ACC112 (cell line): ENCODE results near the gene CD6.

Experiments
- H2AFZ ChIP-seq: fragments of 200-600 bp; sonication (generic); one replicate; pipeline ENCODE4 v1.6.0; 2017; ENCODE audit warnings: antibody characterized with exemption, low read length; ENCODE audit not compliant: unreplicated experiment
- H3K27ac ChIP-seq: fragments of 200-600 bp; sonication (generic); 2 replicates; pipeline ENCODE4 v1.5.1; 2014; ENCODE audit warnings: low read depth, mild to moderate bottlenecking, antibody characterized with exemption, low read length, moderate library complexity
- H3K27me3 ChIP-seq: fragments of 200-600 bp; sonication (generic); 2 replicates; pipeline ENCODE4 v1.6.1; 2014; ENCODE audit warnings: mild to moderate bottlenecking, antibody characterized with exemption, low read length, moderate library complexity, mixed read lengths; ENCODE audit not compliant: insufficient read depth
- H3K36me3 ChIP-seq: fragments of 200-600 bp; sonication (generic); 2 replicates; pipeline ENCODE4 v1.6.1; 2016; ENCODE audit warnings: mild to moderate bottlenecking, antibody characterized with exemption, low read length, moderate library complexity, mixed read lengths; ENCODE audit not compliant: insufficient read depth
- H3K4me1 ChIP-seq: fragments of 200-600 bp; sonication (generic); one replicate; pipeline ENCODE4 v1.6.1; 2016; ENCODE audit warnings: low read length, mixed read lengths; ENCODE audit not compliant: insufficient read depth, unreplicated experiment, control insufficient read depth
- H3K4me3 ChIP-seq: fragments of 200-600 bp; sonication (generic); 2 replicates; pipeline ENCODE4 v1.5.1; 2014; ENCODE audit warnings: mild to moderate bottlenecking, low read depth, low read length
- H3K79me2 ChIP-seq: fragments of 200-600 bp; sonication (generic); one replicate; pipeline ENCODE4 v1.6.0; 2016; ENCODE audit warnings: low read length; ENCODE audit not compliant: control insufficient read depth, unreplicated experiment, insufficient read depth

Gene CD6

DNA sequence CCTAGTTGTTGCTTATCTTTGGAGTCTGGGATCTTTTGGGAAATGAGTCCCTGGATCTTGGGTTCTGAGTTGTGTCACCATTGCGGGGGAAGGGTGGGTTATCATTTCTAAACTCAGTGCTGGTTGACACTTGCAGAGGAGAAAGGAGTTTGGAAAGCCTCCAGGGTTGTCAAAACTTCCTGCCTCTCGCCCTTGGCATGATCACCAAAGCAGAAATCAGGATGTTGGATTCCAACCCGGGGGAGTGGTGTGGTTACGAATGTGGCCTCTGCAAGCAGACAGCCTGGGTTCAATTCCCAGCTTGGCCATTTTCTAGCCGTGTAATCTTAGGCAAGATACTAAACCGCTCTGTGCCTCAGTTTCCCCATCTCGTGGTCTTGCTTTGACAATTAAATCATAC is 24.3 kb downstream of the CD6 start:
- Histone ChIP-seq H3K27me3 (peaks cover 27% of the 10 kb centered on the region), H2AFZ (no peak overlapping the region), H3K36me3 (no peaks in the 10 kb centered on the region), H3K27ac (no peak overlapping the region), H3K4me1 (peaks cover 4% of the 10 kb centered on the region), H3K4me3 (no peak overlapping the region), H3K79me2 (no peaks in the 10 kb centered on the region)

DNA sequence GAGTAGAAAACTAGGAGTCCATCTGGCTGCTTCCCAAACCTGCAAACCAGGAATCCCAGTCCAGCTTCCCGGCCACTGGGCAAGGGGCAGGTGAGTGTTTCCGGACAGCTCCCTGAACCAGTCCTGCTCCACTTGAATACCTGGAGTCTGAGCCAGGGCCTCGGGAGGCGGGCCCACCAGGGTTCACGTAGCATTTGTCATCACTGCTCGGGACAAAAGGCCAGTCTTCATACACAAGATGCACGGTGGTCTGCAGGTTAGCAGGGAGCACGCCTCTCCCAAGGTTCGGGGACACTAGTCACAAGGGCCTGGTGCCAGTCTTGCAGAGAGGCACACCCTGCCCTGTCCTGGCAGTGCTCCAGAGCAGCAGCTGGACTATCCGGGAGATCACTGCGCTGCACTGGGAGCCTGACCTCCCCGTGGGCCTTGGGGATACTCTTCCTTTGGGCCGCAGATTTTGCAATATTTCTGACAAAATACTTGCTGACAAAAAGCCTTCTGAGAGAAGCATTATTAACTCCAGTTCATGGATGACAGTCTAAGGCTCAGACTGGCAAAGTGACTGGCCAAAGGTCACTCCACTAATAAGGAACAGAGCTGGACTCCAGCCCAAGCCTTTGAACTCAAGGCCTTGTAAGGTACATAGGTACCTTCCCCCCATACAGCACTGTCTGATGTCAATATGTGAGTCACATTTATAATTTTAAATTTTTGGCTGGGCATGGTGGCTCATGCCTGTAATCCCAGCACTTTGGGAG is 25.1 kb downstream of the CD6 start:
- Histone ChIP-seq H3K4me1 (peaks cover 4% of the 10 kb centered on the region), H3K27me3 (peaks cover 28% of the 10 kb centered on the region), H3K4me3 (no peak overlapping the region), H3K36me3 (no peaks in the 10 kb centered on the region), H3K27ac (no peak overlapping the region), H3K79me2 (no peaks in the 10 kb centered on the region), H2AFZ (no peak overlapping the region)

DNA sequence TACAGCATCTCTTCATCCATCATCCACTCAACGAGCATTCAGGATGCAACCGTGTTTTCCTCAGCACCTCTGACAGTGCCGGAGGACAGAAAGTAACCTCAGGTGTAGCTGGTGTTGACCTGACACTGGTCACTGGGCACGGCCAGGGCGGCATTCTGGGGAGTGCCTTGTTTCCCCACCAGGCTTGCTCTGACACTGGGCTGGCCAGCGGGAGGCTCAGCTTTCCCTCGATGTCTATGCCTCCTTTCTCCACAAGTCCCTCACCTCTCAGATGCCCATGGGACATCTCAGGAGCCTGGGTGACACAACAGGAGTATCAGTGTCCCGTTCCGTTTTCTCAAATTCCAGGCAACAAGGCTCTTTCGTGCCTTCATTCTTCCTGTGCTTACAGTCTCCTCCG is 28.9 kb downstream of the CD6 start:
- Histone ChIP-seq H3K27me3 (peaks cover 32% of the 10 kb centered on the region), H2AFZ (no peak overlapping the region), H3K4me3 (no peak overlapping the region), H3K36me3 (no peaks in the 10 kb centered on the region), H3K79me2 (no peaks in the 10 kb centered on the region), H3K4me1 (no peaks in the 10 kb centered on the region), H3K27ac (no peak overlapping the region)

DNA sequence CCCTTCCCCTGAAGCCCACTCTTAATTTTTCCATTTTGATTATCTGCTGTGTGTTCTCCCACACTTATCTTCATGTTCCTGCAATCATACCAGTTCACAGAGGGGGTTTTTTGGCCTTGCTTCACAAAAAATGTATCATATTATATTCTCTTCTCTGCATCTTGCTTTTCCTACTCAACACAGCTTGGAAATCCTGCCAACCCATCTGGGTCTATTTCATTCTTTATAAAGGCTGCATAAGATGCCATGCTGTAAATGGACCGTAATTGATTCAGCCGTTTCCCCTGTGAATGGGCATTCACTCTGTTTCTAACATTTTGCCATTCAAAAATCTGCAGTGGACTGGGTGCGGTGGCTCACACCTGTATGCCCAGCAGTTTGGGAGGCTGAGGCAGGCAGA is 30.5 kb downstream of the CD6 start:
- no peak overlapping the region for H2AFZ ChIP-seq
- H3K27me3 ChIP-seq: peaks cover 43% of the 10 kb centered on the region
- no peaks in the 10 kb centered on the region for H3K4me1 ChIP-seq
- H3K36me3 ChIP-seq: no peaks in the 10 kb centered on the region
- H3K79me2 ChIP-seq: no peaks in the 10 kb centered on the region
- H3K27ac ChIP-seq: no peak overlapping the region
- H3K4me3 ChIP-seq: no peak overlapping the region

DNA sequence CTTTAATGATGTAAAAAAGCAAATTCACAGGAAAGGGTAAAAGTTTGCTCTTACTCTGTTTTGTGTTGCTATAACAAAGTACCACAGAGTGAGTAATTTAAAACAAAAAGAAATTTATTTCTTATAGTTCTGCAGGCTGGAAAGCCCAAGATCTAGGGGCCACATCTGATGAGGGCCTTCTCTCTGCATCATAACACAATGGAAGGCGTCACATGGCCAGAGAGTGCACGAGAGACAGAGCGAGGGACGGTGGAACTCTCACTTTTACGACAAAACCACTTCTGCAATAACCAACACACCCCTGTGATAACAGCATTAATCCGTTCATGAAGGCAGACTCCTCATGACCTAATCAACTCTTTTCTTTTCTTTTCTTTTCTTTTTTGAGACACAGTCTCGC is 31.1 kb downstream of the CD6 start:
- Histone ChIP-seq H2AFZ (no peak overlapping the region), H3K36me3 (no peaks in the 10 kb centered on the region), H3K27me3 (peaks cover 50% of the 10 kb centered on the region), H3K4me1 (no peaks in the 10 kb centered on the region), H3K27ac (no peak overlapping the region), H3K79me2 (no peaks in the 10 kb centered on the region), H3K4me3 (no peak overlapping the region)

DNA sequence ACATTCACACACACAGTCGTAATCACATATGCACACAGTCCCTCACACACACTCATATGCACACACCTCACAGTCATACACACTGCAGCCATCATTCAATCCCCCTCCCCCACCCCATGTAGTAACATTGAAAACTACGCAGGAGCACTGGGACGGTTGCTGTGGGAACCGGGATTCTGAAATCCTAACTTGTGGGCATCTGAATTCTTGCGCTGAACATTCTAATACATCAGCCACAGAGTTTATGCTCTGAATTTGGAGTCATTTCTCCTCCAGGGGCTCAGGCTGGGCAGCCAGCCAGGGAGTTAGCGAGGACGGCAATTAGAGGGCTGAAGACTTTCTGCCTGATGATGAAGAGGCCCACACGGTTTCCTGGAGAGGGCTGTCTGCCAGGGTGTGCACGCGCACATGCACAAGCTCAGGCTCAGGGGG is 32.7 kb downstream of the CD6 start:
- H2AFZ ChIP-seq: no peak overlapping the region
- no peaks in the 10 kb centered on the region for H3K79me2 ChIP-seq
- no peak overlapping the region for H3K27ac ChIP-seq
- no peak overlapping the region for H3K4me3 ChIP-seq
- peaks cover 64% of the 10 kb centered on the region for H3K27me3 ChIP-seq
- H3K36me3 ChIP-seq: no peaks in the 10 kb centered on the region
- H3K4me1 ChIP-seq: no peaks in the 10 kb centered on the region

DNA sequence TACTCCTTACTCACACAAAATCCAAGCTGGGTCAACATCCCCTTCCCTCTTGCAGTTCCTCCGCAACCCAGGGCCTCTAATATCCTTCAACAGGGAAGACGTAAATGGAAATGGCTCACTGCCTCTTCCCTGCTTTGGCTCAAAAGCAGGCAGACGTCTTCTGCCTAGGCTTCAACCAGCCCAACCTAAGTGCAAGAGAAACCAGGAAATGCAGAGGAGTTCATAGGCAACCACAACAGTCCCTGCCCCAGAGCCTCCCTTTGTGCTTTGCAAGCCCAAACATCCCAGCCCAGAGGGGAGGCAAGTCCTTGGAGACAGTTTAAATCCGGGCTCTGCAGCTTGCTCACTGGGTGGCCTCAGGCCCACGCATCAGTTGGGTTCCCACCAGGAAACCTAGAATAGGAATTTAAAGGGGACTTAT is 33.3 kb downstream of the CD6 start:
- Histone ChIP-seq H3K27ac (no peak overlapping the region), H2AFZ (no peak overlapping the region), H3K4me3 (no peak overlapping the region), H3K4me1 (no peaks in the 10 kb centered on the region), H3K27me3 (peaks cover 65% of the 10 kb centered on the region), H3K79me2 (no peaks in the 10 kb centered on the region), H3K36me3 (no peaks in the 10 kb centered on the region)

DNA sequence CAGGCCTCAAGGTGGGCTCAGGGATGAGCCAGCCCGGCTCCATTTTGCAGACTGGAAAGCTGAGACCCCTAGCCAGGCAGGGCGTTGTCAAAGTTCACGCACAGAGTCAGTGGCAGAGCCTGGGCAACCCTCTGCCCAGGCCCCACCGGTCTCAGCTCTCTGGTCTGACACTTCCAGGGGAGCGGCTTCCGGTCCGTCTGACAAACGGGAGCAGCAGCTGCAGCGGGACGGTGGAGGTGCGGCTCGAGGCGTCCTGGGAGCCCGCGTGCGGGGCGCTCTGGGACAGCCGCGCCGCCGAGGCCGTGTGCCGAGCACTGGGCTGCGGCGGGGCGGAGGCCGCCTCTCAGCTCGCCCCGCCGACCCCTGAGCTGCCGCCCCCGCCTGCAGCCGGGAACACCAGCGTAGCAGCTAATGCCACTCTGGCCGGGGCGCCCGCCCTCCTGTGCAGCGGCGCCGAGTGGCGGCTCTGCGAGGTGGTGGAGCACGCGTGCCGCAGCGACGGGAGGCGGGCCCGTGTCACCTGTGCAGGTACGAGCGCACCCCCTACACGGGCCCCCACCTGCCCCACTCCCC is 36.0 kb downstream of the CD6 start:
- H3K36me3 ChIP-seq: no peaks in the 10 kb centered on the region
- H3K4me1 ChIP-seq: no peaks in the 10 kb centered on the region
- peak overlapping the region; percentile 69 for H3K4me3 ChIP-seq
- H3K27me3 ChIP-seq: peaks cover 71% of the 10 kb centered on the region
- H2AFZ ChIP-seq: peak overlapping the region; percentile 7
- no peaks in the 10 kb centered on the region for H3K79me2 ChIP-seq
- no peak overlapping the region for H3K27ac ChIP-seq

DNA sequence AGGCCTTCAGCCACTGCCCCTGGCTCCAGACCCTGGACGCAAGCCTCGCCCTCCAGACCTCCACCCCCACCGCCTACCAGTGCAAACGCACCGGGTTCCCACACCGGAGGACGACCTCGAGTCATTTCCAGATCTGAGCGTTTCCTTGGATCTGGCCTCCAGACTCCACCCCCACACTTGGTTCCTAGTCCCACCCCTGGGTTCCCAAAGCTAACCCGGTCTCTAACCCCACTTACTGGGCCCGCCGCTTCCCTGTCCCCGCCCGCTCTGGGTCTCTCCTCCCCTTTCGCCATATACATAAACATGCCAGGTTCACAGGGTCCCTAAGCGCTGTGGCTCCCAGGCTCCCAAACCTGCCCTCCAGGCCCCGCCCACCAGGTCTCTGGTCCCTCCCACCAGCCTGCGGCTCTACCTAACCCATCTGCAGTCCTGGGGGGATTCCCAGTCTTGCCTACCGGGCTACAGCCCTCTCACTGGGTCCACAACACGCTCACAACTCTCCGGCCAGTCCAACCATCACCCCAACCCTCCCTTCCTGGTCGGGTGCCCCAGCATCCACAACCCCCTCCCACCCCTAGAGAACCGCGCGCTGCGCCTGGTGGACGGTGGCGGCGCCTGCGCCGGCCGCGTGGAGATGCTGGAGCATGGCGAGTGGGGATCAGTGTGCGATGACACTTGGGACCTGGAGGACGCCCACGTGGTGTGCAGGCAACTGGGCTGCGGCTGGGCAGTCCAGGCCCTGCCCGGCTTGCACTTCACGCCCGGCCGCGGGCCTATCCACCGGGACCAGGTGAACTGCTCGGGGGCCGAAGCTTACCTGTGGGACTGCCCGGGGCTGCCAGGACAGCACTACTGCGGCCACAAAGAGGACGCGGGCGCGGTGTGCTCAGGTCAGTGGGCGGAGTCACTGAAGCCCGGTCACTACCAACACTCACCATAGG is 36.7 kb downstream of the CD6 start:
- H3K27ac ChIP-seq: no peak overlapping the region
- H2AFZ ChIP-seq: peak overlapping the region; percentile 7
- no peaks in the 10 kb centered on the region for H3K79me2 ChIP-seq
- peak overlapping the region; percentile 69 for H3K4me3 ChIP-seq
- H3K27me3 ChIP-seq: peaks cover 78% of the 10 kb centered on the region
- no peaks in the 10 kb centered on the region for H3K4me1 ChIP-seq
- H3K36me3 ChIP-seq: no peaks in the 10 kb centered on the region

DNA sequence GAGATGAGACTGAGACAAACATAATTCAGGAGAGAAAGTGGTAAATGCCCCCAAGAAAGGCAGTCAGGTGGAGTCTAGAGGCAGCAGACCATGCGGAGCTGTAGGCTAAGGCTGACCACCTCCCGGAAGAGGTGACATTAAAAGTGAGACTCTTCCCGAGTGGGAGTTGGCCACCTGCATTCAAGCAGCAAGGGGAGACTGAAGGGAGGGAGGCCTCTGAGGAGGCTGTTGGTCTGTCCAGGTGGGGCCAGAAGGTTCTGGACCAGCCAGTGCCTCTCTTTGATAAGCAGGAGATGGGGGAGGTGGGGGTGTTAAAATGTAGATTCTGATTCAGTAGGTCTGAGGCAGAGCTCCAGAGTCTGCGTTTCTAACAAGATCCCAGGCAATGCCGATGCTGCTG is 37.5 kb downstream of the CD6 start:
- Histone ChIP-seq H3K27me3 (peaks cover 82% of the 10 kb centered on the region), H3K36me3 (no peaks in the 10 kb centered on the region)

More for the DNA sequence above, 37.5 kb downstream of the CD6 start:
- no peaks in the 10 kb centered on the region for H3K79me2 ChIP-seq
- no peak overlapping the region for H2AFZ ChIP-seq
- no peak overlapping the region for H3K27ac ChIP-seq
- H3K4me3 ChIP-seq: no peak overlapping the region
- no peaks in the 10 kb centered on the region for H3K4me1 ChIP-seq
